K562 (cell line): ENCODE measurements around the gene ACTN3. TPM values are rescaled to one million over a fixed set of nuclear protein-coding genes. Genes with fewer than 3 reads are reported as not detected.

Experiments
- ATAC-seq: fragments of 200-7000 bp; cut with Tn5 transposase; 3 replicates; pipeline ENCODE4 v1.9.1; 2020; ENCODE audit warnings: moderate library complexity
- BruUV-seq: library from RNA; stranded (reverse); fragments of 400-500 nt; replicated peaks from 2 replicates; lab custom pipeline; 2021; lab: Mats Ljungman, UMichigan
- CTCF ChIA-PET: fragments of 300-600 bp; formaldehyde crosslinking; extraction: SDS; loops from one replicate; lab custom pipeline; 2021; ENCODE audit warnings: low intra/inter-chr PET ratio; lab: Yijun Ruan, JAX
- POLR2A ChIA-PET: fragments of 300-600, 350-650 bp; sonication (Branson Sonifier 250); formaldehyde crosslinking; extraction: SDS; loops from one replicate; lab custom pipeline; 2021; ENCODE audit warnings: antibody characterized with exemption, inconsistent platforms; lab: Yijun Ruan, JAX
- DNase-seq, 4 experiments: peaks; one replicate each; pipeline versions ENCODE4 v3.0.0 to v3.0.0-alpha.2; 2011 to 2018; ENCODE audit warnings: low spot score in 3 of 4, mixed read lengths in 3 of 4; ENCODE audit errors: extremely low read depth in 1 of 4
- FAIRE-seq: peaks from 2 replicates; lab custom pipeline; 2011; peaks lifted over from hg19 to GRCh38; lab: Jason Lieb, UNC
- H2AFZ ChIP-seq: 2 replicates; pipeline ENCODE4 v1.6.0; 2011; ENCODE audit warnings: low read depth, low read length, control low read depth, inconsistent platforms
- H3K27ac ChIP-seq: fragments of 200-600 bp; 3 replicates; pipeline ENCODE4 v1.8.0; 2011; ENCODE audit warnings: low read depth, mild to moderate bottlenecking, control low read depth, inconsistent platforms, low read length, moderate library complexity, mixed read lengths; ENCODE audit errors: extremely low read depth
- H3K27me3 ChIP-seq, 2 experiments: fragments of 300-600 bp in 1 of 2; 2 replicates in 1 of 2; 3 replicates in 1 of 2; pipeline versions ENCODE4 v1.6.0 to v1.8.0; 2011; ENCODE audit warnings: inconsistent platforms in 2 of 2, low read length in 2 of 2, mild to moderate bottlenecking in 1 of 2, mixed read lengths in 1 of 2, moderate library complexity in 1 of 2; ENCODE audit not compliant: control insufficient read depth in 2 of 2, insufficient read depth in 2 of 2
- H3K36me3 ChIP-seq: fragments of 300-600 bp; 3 replicates; pipeline ENCODE4 v1.8.0; 2011; ENCODE audit warnings: mild to moderate bottlenecking, low read length, inconsistent platforms; ENCODE audit not compliant: control insufficient read depth, insufficient read depth
- H3K4me1 ChIP-seq, 2 experiments: fragments of 200-600 bp in 1 of 2; replicated peaks in 1 of 2; 2 replicates in 1 of 2; 3 replicates in 1 of 2; pipeline versions ENCODE4 v1.5.1 to v1.8.0; 2011; ENCODE audit warnings: inconsistent platforms in 2 of 2, low read length in 2 of 2, mild to moderate bottlenecking in 1 of 2, mixed read lengths in 1 of 2, moderate library complexity in 1 of 2; ENCODE audit not compliant: control insufficient read depth in 2 of 2, insufficient read depth in 2 of 2
- H3K4me2 ChIP-seq: 2 replicates; pipeline ENCODE4 v1.6.1; 2011; ENCODE audit warnings: low read length, control low read depth, inconsistent platforms, mixed read lengths; ENCODE audit not compliant: insufficient read depth
- H3K4me3 ChIP-seq: fragments of 200-600 bp; sonication (generic), shearing (Covaris generic); 2 replicates; pipeline ENCODE4 v1.5.1; 2016; ENCODE audit warnings: control low read depth, inconsistent platforms
- H3K79me2 ChIP-seq: fragments of 200-600 bp; 3 replicates; pipeline ENCODE4 v1.8.0; 2011; ENCODE audit warnings: low read length, inconsistent platforms; ENCODE audit not compliant: control insufficient read depth, insufficient read depth
- H3K9ac ChIP-seq, 2 experiments: 2 replicates each; pipeline versions ENCODE4 v1.6.0 to v1.6.1; 2011; ENCODE audit warnings: low read depth in 2 of 2, low read length in 2 of 2, control low read depth in 1 of 2, inconsistent platforms in 1 of 2, mild to moderate bottlenecking in 1 of 2, mixed read lengths in 1 of 2; ENCODE audit not compliant: insufficient read depth in 1 of 2
- H3K9me1 ChIP-seq: one replicate; pipeline ENCODE4 v1.6.0; 2011; ENCODE audit warnings: inconsistent platforms, mild to moderate bottlenecking, low read length, moderate library complexity; ENCODE audit not compliant: control insufficient read depth, insufficient read depth
- H3K9me3 ChIP-seq: replicated peaks from 2 replicates; pipeline ENCODE4 v1.5.1; 2011; ENCODE audit warnings: low read depth, low read length, inconsistent platforms; ENCODE audit not compliant: control insufficient read depth, insufficient read depth
- H4K20me1 ChIP-seq: replicated peaks from 2 replicates; pipeline ENCODE4 v1.6.1; 2011; ENCODE audit warnings: low read length, inconsistent platforms, mixed read lengths; ENCODE audit not compliant: control insufficient read depth, insufficient read depth
- ETV6 ChIP-seq, 3 experiments: fragments of 150-350 bp in 1 of 3; sonication (generic) in 1 of 3; formaldehyde crosslinking in 1 of 3; IDR thresholded peaks; 2 replicates each; pipeline versions ENCODE4 v1.6.1 to v1.8.0; 2014 to 2022; ENCODE audit warnings: borderline replicate concordance in 2 of 3, low read depth in 2 of 3, antibody characterized with exemption in 1 of 3, low read length in 1 of 3, mild to moderate bottlenecking in 1 of 3, missing genetic modification reagents in 1 of 3
- HDAC6 ChIP-seq: IDR thresholded peaks from 2 replicates; pipeline ENCODE4 v1.6.1; 2012; ENCODE audit warnings: low read depth, mild to moderate bottlenecking, control low read depth, inconsistent platforms, low read length, moderate library complexity
- SRSF3 ChIP-seq: fragments of 200-400 bp; formaldehyde crosslinking; IDR thresholded peaks from 2 replicates; pipeline ENCODE4 v1.6.1; 2016; ENCODE audit warnings: mild to moderate bottlenecking, low read length, moderate library complexity; ENCODE audit not compliant: insufficient read depth
- ZNF445 ChIP-seq: fragments of 250-450 bp; sonication (Bioruptor Pico); IDR thresholded peaks from 2 replicates; pipeline ENCODE4 v1.4.0; 2020; ENCODE audit warnings: low read depth, mild to moderate bottlenecking, moderate library complexity
- WGBS: fragments of 100-300 bp; shearing (Covaris generic); methylation state at CpG from one replicate; pipeline ENCODE4 v1.1.6; 2016; ENCODE audit warnings: low coverage, mixed read lengths; ENCODE audit not compliant: insufficient coverage; ENCODE audit errors: missing lambda C conversion rate; 5-methylcytosine and 5-hydroxymethylcytosine counted together
- in situ Hi-C: fragments of 300-500 bp; cut with MboI; formaldehyde crosslinking; loops from 4 replicates; pipeline ENCODE4 v1.15.0; 2018; ENCODE audit warnings: inconsistent platforms, mixed read lengths
- intact Hi-C: fragments of 100-400 bp; cut with micrococcal nuclease; formaldehyde crosslinking; loops from 2 replicates; pipeline ENCODE4 v1.14.2; 2022
- polyA plus RNA-seq, 8 experiments: library from polyadenylated mRNA; depleted of rRNA in 4 of 8; stranded (reverse) in 5 of 8; unstranded in 3 of 8; fragments of >200 nt; fragmentation: Nextera tagmentation in 2 of 8; fragmentation: Illumina TruSeq in 1 of 8; extraction: Ambion mirVana in 2 of 8; extraction: Trizol in 1 of 8; gene quantifications; 2 replicates each; pipeline versions ENCODE4 v1.2.1 to v1.2.3, GENCODE V29; 2011 to 2014; ENCODE audit warnings: inconsistent platforms in 1 of 8, missing spikeins in 1 of 8
- total RNA-seq, 7 experiments: library from RNA; depleted of rRNA in 6 of 7; stranded (reverse); fragments of >200 nt in 6 of 7; fragmentation: Illumina TruSeq in 2 of 7; extraction: Trizol in 2 of 7; gene quantifications; 2 replicates each; pipeline versions ENCODE4 v1.2.1 to v1.2.3, GENCODE V29; 2011 to 2021; ENCODE audit warnings: low replicate concordance in 1 of 7

ACTN3 gene
- total and polyA plus RNA-seq, 9 of the 15 experiments (the other 6 are each of a cell fraction or from before 2014, with no cell fraction given), result not detected

- no peak overlapping the region for H3K9ac ChIP-seq
- H2AFZ ChIP-seq, result no peak overlapping the region
- TF ChIP-seq ZNF445 (CRISPR knock-in tag) (no peak), ETV6 (IDR thresholded peaks at IDR 0.05; ENCODE audit: borderline replicate concordance in 1 of 2, low read depth in 2 of 2, low read length in 1 of 2) (no peak), ETV6 (CRISPR knock-in tag; IDR thresholded peaks at IDR 0.05; ENCODE audit: borderline replicate concordance) (no peak), HDAC6 (no peak), SRSF3 (no peak)
- TF ChIP-seq, all 486 proteins: peak for 0
- Histone ChIP-seq H3K4me2 (no peak overlapping the region), H4K20me1 (no peaks in the 10 kb centered on the region), H3K36me3 (peaks cover 15% of the 10 kb centered on the region; the same call in 1 of the 3 replicates), H3K9me1 (no peaks in the 10 kb centered on the region), H3K27ac (no peak overlapping the region), H3K4me1 (peaks cover 0 to 4% of the 10 kb centered on the region in 2 experiments; a peak in 1 of 5 replicates), H3K79me2 (no peaks in the 10 kb centered on the region), H3K4me3 (no peak overlapping the region), H3K27me3 (no peaks in the 10 kb centered on the region), H3K9me3 (no peaks in the 10 kb centered on the region)
- BruUV-seq, result no TSS peak
- in situ Hi-C loops, result no loop called here
- DNase-seq (no peak), ATAC-seq (no peak), FAIRE-seq (no peak)
- intact Hi-C loops, result no loop called here
- WGBS, result 76% methylated on average over 9 of the region's 10 CpGs
- ChIA-PET CTCF (no interaction called here), POLR2A (no interaction called here)
Observed at GRCh38 chr11:66524304-66525040, 22.2 kb upstream of the ACTN3 start.
